HG02943 (cell line): ENCODE measurements around the gene TMEM143.
"Not testable (repeated sequence)": the region's sequence is repeated elsewhere in the genome, so short reads cannot be mapped to it uniquely, and the experiment has no call there.

Experiments used
- ATAC-seq: cut with Tn5 transposase; IDR thresholded peaks from one replicate; pipeline ENCODE4 v1.9.1; 2021; ENCODE audit warnings: mild to moderate bottlenecking, low read depth, moderate library complexity; ENCODE audit not compliant: unreplicated experiment

The TMEM143 gene

DNA sequence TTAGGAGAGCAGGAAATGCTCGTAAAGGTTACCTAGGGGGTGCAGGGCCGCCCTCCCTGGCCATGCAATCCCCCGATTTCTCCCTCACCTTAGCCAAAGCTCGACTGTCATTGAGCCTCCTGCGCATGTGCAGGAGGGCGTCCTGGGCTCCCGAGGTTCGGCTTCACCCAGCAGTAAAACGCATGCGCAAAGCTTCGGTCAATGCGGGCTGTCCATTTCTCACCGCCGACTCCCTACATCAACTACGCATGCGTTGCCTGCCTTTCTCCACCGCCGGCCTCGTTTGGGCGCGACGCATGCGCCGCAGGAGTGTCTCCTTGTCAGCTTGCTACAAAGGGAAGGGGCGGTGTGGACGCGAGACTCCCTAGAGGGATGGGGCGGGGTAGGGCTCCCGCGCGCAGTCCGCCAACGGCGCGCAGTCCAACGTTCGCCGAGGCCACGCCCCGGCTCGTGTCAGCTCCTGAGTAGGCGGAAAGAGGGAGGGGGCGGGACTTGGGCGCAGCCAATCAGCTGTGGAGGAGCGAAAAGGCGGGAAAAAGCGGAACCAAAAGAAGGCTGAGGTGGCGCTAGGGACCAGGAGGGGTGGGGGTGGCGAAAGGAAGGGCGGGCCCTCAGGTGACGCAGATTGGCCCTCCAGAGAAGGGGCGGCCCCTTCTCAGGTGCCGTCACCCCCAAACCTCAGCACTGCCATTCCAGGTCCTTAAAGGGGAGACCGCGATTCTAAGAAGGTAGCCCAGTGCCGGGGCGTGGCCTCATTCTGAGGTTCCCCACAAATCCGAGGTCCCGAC, at the start of gene TMEM143, which contains the start of gene SYNGR4:
Gene TMEM143 (minus strand): TSS at position 131 of the 788 bp plus-strand sequence. CDS start 20 bp downstream, at position 111.
Gene SYNGR4 (plus strand): TSS at position 558 of the 788 bp plus-strand sequence. CDS start 1,476 bp downstream, outside the sequence.
- peak; percentile 74 for ATAC-seq

DNA sequence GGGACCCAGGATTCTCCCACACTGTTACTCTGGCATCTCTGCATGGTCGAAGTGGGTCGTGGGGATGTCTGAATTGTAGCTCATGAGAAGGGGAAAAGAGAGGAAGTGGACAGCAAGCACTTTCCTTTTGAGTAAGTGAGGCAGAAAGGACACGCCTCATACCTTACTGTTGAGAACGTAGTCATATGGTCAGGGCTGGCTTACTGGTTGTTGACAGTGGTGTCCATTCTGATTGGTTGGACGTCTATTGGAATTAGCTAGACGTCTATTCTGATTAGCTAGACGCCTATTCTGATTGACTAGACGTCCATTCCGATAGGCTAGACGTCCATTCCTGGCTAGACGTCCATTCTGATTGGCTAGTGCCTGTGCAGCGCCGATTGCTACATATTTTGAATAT, 42.1 kb upstream of the TMEM143 start:
- ATAC-seq, result no peak

DNA sequence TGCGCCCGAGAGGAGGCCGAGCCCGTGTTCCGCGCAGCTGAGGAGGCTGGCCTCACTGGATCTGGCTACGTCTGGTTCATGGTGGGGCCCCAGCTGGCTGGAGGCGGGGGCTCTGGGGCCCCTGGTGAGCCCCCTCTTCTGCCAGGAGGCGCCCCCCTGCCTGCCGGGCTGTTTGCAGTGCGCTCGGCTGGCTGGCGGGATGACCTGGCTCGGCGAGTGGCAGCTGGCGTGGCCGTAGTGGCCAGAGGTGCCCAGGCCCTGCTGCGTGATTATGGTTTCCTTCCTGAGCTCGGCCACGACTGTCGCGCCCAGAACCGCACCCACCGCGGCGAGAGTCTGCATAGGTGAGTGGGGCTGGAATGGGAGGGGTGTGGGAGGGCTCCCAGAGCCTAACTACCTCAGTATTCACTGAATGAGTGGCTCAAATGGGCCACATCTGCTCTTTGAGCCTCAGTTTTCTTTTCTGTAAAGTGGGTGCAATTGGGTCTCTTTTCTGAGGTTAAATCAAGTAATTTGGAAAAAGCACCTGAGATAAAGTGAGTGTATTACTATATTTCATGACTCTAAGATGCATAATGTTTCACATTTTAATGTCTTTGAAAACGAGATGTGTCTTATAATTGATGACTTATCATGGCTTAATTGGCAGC, 41.4 kb upstream of the TMEM143 start:
- ATAC-seq, result no peak

DNA sequence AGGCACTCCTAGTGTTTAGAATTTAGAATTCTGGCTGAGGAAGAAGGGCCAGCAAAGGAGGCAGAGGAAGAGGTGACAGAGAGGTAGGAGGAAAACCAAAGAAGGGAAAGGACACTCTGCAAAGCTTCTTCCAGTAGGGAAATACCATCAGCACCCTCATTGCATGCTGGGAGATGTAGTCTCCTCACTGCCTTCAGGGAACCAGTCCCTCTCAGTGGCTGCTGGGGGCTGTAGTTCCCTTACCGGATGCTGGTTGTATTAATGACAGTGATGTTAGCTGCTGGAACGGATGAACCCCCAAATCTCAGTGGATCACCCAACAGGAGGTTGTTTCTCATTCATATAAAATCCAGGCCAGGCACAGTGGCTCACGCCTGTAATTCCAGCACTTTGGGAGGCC, 39.9 kb upstream of the TMEM143 start:
- no peak for ATAC-seq

DNA sequence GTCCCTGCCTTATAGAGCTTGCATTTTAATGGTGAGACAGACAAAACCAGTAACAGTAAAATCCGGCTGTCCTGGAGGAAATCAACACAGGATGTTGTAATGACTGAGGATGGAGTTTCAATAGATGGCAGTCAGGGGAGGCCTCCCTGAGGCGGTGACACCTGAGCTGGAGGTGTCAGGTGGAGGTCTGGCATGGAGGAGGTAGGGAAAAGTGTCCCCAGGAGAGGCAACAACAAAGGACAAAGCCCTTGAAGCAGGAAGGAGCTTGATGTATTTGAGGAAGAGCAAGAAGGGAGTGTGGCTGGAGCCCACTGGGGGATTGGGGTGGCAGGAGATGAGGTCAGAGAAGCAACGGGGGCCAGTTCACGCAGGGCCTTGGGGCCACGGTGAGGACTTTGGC, 37.5 kb upstream of the TMEM143 start:
- ATAC-seq, result no peak

DNA sequence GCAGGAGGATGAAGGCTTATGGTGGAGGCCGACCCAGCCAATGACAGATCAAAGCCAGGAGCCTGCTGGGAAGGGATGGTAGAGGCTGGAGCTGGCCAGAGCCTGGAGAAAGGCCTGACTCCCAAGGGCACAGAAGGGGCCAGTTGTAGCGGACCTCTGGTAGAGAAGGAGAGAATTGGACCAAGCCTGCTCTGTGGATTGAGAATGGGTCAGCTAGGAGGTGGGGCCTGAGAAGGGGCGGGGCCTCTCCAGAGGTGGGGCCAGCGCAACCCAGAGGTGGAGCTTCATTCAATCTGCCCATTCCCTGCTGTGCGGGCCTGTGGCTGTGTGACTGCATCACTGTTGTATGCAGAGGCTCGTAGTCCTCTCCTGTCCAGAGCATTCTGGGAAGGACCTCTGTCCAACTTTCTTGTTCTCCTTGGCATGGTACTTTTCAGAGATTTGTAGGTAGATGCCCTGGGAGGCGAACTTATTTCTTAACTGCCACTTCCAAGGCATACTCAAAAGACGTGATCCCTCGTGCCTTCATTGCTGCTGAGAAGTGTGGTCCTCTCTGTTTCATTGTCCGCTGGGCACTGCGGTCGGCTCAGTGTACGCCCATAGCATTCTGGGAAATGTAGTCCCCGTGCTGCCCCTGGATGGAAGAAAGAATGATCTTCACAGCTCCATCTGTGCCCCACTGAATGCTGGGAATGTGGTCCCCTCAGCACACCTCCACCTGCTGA, 36.4 kb upstream of the TMEM143 start:
- no peak for ATAC-seq

DNA sequence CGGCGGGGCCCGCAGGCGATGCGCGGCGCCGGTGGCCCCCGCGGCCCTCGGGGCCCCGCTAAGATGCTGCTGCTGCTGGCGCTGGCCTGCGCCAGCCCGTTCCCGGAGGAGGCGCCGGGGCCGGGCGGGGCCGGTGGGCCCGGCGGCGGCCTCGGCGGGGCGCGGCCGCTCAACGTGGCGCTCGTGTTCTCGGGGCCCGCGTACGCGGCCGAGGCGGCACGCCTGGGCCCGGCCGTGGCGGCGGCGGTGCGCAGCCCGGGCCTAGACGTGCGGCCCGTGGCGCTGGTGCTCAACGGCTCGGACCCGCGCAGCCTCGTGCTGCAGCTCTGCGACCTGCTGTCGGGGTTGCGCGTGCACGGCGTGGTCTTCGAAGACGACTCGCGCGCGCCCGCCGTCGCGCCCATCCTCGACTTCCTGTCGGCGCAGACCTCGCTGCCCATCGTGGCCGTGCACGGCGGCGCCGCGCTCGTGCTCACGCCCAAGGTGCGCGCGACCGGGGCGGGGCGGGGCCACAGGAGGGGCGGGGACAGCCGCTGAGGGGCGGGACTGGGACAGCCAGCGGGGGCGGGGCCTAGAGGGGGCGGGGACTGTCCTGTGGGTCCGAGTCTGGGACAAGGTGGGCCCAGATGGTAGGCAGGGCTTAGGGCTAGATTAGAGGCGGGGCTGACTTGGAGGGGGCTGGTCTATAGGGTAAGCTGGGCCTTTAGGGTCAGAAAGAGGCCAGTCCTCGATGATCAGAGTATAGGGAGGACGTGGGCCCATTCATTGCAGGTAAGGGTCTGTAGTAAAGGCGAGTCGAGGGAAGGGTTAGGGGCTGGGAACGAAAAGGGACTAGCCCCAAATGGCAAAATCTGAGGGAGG, 34.9 kb upstream of the TMEM143 start:
- no peak for ATAC-seq

DNA sequence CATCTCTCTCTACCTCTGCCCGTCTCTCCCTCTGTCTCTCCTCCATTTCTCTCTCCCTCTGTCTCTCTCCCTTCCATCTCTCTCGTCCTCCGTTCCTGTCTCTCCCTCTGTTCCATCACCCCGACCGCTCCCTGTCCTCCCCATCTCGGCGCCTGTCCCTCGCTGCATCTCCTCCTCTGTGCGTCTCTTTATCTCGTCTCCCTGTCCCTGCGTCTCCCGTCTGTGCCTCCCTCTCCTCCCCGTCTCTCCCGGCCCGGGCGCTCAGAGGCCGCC, 34.3 kb upstream of the TMEM143 start:
- no peak for ATAC-seq

DNA sequence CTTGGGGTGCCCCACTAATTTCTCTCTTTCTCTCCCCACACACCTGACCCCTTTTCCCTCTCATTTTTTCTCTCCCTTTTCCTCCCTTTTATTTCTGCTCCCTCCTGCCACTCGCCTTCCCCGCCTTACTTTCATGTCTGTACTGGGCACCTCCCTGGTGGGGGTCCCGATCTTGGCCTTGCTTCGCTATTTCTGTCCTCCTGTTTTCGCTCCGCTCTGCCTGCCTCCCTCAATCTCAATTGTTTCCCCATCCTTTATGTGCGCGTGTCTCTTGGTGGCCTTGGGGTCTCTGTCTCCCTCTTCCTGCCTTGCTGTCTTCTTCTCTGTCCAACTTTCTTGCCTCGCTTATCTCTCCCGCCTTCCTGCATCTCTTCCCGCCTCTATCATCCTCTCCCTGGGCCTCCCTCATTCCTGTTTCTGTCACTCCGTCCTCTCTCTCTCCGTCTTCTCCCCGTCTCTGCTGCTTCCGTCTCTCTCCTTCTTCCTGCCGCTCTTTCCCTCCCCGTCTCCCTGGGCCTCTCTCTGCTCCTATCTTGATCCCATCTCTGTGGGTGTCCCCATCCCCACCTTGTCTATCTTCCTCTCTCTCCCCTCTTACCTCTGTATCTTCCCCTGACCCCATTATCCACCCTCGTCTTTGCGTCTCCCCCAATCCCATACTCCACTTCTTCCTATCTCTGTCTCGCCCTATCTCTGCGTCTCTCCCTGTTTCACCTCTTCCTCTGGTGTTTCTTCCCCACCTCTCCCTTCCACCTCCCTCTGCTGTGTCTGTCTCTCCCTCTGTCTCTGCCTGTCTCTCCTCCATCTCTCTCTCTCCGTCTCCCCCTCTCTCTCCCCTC, 33.7 kb upstream of the TMEM143 start:
- no peak for ATAC-seq

DNA sequence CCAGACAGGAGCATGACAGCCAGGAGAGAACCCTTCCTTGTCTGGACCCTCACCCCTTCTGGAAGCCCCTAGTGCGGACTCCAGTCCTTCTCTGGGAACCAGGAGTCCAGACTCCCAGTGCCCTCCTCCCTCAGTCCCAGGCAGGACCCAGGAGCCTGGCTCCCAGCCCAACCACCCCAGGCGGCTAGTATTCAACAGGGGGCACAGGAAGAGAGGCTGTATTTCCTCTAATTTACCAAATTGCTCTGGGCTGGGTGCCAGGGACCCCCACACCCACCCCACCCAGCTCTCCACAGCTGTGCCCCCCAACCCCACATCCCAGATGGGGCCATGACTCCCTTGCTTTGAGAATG, 33.1 kb upstream of the TMEM143 start:
- ATAC-seq, result no peak

DNA sequence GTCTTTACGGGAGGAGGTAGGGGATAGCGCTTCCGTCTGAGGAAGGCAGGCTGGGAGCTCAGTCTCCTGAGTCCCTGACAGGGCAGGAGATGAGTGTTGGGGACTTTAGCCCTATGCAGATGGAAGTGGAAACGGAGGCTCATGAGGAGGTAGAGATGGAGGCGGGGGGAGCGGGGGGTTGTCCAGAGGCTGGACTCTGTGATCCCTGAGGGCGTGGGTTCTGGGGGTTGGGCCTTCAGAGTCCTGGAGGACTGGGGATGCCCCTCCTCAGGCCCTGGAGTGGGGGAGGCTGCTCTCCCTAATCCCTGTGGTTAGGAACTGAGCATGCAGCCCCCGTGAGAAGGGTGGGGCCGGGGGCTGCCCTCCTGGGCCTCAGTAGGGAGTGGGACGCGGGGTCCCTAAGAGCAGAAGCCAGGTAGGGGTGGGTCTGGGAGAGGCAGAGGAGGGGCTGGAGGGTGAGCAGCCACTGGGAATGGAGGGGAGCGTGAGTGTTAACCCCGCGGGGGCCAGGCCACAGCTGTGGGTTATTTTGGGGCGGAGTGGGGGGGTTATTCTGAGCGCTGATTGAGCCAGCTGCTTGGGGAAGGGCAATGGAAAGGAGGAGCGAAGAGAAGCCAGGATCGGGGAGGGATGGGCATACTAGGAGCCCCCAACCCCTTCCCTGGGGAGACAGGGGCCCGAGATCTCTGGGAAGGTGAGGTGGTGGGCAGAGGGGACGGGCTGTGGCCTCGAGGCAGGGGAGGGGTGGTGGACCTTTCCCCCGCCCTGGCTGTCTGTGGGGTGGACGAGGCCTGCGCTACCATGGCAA, 32.5 kb upstream of the TMEM143 start:
- no peak for ATAC-seq

DNA sequence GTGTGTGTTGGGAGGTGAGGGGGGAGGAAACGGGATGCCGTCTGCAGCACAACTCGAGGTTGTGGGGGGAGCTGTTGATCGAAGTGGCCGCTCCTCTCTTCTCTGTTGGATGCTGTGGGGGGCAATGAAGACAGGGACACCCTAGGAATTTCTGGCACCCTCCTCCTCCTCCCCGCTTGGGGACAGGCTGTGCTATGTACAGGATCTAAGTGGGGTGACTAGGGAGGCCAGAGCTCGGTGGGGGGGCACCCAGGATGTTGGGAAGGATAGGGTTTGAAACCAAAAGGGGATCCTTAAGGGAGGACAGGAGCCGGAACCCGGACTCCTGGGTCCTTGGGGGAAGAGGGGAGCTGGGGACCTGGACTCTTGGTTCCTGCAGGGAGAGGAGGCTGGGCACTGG, 31.8 kb upstream of the TMEM143 start:
- ATAC-seq, result no peak

DNA sequence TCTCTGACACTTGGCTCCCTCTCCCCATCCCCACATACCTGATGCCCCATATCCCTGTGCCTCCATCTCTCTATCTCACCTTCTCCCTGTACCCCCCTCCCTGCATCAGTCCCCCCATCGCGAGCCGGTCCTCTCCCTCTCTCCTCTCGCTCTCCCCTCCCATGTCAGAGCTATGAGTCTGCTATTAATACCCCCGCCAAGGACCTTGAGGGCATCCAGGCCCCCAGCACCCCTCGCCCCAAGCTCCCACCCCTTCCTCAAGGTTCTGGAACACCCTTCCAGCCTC, 31.4 kb upstream of the TMEM143 start:
- ATAC-seq, result no peak

DNA sequence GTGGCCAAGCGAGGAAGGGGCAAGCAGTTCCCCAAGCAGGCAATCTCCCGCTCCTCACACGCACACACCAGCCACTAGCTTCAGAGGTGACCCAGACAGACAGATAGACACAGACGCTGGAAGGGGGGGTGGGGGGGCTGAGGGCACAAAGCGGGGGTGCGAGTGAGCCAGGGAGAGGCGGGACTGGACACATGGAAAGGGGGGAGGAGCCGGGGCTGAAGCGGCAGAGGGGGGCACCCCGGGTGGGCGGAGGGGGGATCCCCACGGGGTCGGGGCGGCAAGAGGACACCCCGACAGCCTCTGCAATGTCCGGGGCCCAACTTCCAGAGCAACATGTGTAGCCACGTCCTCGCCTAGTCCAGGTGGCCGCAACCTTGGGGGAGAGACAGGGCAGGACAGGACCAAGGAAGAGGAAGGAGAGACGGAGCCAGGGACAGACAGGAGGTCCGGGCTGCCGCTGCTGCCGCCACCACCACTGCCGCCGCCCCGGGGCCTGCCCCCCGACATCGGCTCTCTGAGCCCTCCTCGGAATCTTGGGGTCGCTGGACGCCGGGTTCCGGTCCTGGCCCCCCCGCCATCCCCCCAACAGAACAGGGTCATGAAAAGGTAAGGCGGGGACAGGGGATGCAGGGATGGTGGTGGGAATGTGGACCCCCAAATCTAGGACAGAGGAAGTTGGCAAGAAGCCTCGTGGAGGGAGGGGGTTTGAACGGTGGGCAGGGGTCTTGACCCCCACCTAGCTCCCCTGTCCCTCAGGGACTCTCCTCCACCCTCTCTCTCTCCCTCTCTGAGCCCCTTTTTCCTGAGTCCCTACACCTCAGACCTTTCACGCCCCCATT, 30.8 kb upstream of the TMEM143 start:
- no peak for ATAC-seq

DNA sequence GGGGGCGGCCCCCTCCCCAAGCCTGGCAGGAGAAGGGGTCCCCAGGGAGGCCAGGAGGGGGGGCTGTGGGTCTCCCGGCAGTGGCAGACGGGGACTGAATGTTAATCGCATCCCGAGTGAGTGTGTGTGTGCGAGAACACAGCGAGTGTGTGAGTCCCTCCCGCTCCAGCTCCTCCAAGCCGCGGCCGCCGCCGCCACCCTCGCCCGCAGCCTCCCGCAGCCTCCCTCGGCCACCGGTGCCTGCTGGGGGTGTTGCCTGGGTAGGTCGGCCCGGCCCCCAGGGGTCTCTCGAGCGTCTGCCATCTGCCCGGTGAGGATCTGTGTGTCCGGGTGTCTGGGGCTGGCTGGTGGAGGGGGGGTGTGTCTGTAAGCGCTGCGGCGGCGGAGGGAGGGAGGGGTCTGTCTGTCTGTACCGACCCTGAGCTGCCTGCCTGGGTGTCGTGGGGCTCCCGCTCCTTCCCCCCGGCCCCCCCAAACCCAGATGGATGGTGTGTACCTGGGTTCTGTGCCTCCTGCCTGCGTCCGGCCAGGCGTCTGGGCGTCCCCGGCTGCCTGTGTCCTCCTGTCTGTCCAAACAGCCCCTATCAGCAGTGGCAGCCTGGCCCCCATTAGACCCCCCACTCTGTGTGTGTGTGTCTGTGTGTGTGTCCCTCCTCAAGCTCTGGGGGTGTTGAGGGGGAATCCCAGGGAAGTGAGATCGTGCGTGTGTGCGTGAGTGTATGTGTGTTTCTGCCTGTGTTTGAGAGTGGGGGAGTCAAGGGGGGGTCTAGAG, 30.0 kb upstream of the TMEM143 start, which contains the start of gene GRIN2D:
Gene GRIN2D (plus strand): TSS at position 110 of the 772 bp plus-strand sequence. CDS start 4,725 bp downstream, outside the sequence.
- ATAC-seq, result no peak

DNA sequence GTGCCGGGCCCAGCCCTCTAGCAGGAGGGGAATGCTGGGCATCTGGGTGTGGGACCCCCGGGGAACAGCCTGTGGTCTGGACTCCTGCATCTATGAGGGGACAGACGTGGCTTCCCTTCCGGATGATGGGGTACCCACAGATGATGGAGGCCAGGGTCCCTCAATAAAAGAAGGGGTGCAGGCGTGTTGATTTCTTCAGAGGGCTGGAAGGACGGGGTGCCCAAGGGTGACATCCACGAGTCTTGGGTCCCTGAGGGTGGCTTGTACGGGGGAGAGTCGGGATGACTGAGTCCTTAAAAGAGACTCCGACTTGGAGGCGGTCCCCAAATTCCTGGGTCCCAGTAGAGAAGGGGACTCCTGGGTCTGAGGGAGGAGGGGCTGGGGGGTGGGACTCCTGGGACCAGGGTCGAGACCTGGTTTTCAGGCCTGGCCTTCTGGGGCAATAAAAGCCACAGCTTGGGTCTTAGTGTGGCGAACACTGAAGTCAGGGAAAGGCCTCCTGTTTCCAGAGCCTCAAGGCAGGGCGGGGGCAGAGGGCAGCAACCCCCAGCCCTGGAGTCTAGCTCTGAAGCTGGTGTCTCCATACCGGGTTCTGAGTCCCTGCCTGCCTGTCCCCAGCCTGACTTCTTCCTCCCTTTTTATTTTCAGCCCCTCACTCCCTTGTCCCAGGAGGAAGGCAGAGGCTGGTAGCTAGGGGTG, 29.3 kb upstream of the TMEM143 start:
- ATAC-seq, result no peak

DNA sequence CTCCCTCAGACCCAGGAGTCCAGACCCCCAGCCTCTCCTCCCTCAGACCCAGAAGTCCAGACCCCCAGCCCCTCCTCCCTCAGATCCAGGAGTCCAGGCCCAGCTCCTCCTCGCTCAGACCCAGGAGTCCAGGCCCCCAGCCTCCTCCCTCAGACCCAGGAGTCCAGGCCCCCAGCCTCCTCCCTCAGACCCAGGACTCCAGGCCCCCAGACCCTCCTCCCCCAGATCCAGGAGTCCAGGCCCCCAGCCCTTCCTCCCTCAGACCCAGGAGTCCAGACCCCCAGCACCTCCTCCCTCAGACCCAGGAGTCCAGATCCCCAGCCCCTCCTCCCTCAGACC, 28.2 kb upstream of the TMEM143 start:
- ATAC-seq, result not testable (repeated sequence)
